Measurements from ENCODE around the gene PPP2R5C. TPM values are rescaled to one million over a fixed set of nuclear protein-coding genes. Genes with fewer than 3 reads are reported as not detected.

Gene PPP2R5C
- total and polyA plus RNA-seq, 2 donors (not counting 3 experiments of a cell fraction or from before 2014, with no cell fraction given) = 42.6 to 83.6 TPM

DNA sequence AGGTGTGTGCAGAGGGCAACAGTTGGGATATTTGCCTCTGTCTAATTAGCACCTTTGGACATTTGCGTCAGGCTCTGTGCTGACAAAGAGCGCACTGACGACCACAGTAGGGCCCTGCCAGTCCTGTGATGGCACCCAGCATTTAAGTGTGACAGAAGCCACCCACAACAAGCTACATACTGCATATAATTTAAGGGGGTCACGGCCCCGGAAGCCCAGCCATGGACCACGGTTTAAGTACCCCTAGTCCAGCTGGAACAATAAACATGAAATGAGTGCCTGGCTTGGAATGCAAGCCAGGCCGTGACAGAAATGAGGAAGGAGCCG is 186.0 kb downstream of the PPP2R5C start:
- CTCF ChIA-PET = interaction anchor here (0.9 to 3.9 kb wide), 5 partner anchors 14 to 240 kb away, joined by 3 to 23 read pairs (median 5); no protein-coding TSS in a partner anchor
- dilution Hi-C loops (cut with MboI; ENCODE audit: extremely low pct_ligation_motif_present, low sequenced_read_pairs) = no loop called here

More for the DNA sequence above, 186.0 kb downstream of the PPP2R5C start:
- H4K20me1 ChIP-seq (replicated peaks; ENCODE audit: control insufficient read depth, extremely low read depth, insufficient read depth, low read length) = no peaks in the 10 kb centered on the region
- intact Hi-C loops (cut with micrococcal nuclease) = loop anchor here (5.0 kb wide), 1 partner anchor 225 kb away; no protein-coding TSS in a partner anchor
- peaks cover 8 to 9% of the 10 kb centered on the region in 2 experiments for H3K27me3 ChIP-seq (ENCODE audit: control insufficient read depth in 2 of 2, insufficient read depth in 2 of 2, low read length in 2 of 2)
- TF ChIP-seq JUN (IDR thresholded peaks at IDR 0.05; ENCODE audit: borderline replicate concordance, insufficient read depth, insufficient read length, low read depth) (no peak), MYC (IDR thresholded peaks at IDR 0.05; ENCODE audit: low read depth, low read length) (no peak), GATA2 (IDR thresholded peaks at IDR 0.05; ENCODE audit: insufficient read depth, insufficient read length, low read depth, low read length) (no peak), POLR2AphosphoS5 (IDR thresholded peaks at IDR 0.05; ENCODE audit: insufficient read depth, low read depth, low read length) (no peak), EZH2 (IDR thresholded peaks at IDR 0.05; ENCODE audit: borderline replicate concordance, low read depth, low read length, severe bottlenecking) (no peak), FOS (IDR thresholded peaks at IDR 0.05; ENCODE audit: borderline replicate concordance, insufficient read depth, low read length) (no peak), POLR2A (IDR thresholded peaks at IDR 0.05; ENCODE audit: low read depth, low read length) (no peak)
- TF ChIP-seq, protein P1, sequence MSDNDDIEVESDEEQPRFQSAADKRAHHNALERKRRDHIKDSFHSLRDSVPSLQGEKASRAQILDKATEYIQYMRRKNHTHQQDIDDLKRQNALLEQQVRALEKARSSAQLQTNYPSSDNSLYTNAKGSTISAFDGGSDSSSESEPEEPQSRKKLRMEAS (IDR thresholded peaks at IDR 0.05; ENCODE audit: insufficient read depth, insufficient read length) = no peak
- TF ChIP-seq, protein P2, sequence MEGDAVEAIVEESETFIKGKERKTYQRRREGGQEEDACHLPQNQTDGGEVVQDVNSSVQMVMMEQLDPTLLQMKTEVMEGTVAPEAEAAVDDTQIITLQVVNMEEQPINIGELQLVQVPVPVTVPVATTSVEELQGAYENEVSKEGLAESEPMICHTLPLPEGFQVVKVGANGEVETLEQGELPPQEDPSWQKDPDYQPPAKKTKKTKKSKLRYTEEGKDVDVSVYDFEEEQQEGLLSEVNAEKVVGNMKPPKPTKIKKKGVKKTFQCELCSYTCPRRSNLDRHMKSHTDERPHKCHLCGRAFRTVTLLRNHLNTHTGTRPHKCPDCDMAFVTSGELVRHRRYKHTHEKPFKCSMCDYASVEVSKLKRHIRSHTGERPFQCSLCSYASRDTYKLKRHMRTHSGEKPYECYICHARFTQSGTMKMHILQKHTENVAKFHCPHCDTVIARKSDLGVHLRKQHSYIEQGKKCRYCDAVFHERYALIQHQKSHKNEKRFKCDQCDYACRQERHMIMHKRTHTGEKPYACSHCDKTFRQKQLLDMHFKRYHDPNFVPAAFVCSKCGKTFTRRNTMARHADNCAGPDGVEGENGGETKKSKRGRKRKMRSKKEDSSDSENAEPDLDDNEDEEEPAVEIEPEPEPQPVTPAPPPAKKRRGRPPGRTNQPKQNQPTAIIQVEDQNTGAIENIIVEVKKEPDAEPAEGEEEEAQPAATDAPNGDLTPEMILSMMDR (IDR thresholded peaks at IDR 0.05; ENCODE audit: extremely low read depth in 1 of 2, insufficient read depth in 1 of 2, low read depth in 1 of 2, low read length in 2 of 2) = no peak
- peaks cover 7% of the 10 kb centered on the region for H3K79me2 ChIP-seq (ENCODE audit: control insufficient read depth, insufficient read depth, low read length)
- H3K36me3 ChIP-seq (ENCODE audit: control insufficient read depth in 2 of 2, extremely low read depth in 1 of 2, insufficient read depth in 2 of 2, low read length in 2 of 2) = no peaks in the 10 kb centered on the region
- H3K9me1 ChIP-seq (replicated peaks; ENCODE audit: control insufficient read depth, extremely low read depth, insufficient read depth, low read length) = no peaks in the 10 kb centered on the region
- peak overlapping the region; percentile 34 to 74 (median 53) for H3K4me3 ChIP-seq (replicated peaks in 1 of 3; ENCODE audit: insufficient read depth in 1 of 3, low read depth in 1 of 3, low read length in 3 of 3)
- H3K4me1 ChIP-seq (ENCODE audit: control insufficient read depth, extremely low read depth, insufficient read depth, low read length) = peaks cover 10% of the 10 kb centered on the region
- peak overlapping the region; percentile 42 for H2AFZ ChIP-seq (ENCODE audit: low read depth, low read length)
- peak overlapping the region; percentile 80 for H3K27ac ChIP-seq (ENCODE audit: insufficient read depth, low read depth, low read length)
- H3K9ac ChIP-seq (replicated peaks; ENCODE audit: extremely low read depth, insufficient read depth, low read length) = peak overlapping the region; percentile 96
- BruUV-seq (replicated peaks) = TSS peak; percentile 98
- no peak for DNase-seq (ENCODE audit: low read depth, low spot score)
- POLR2A ChIA-PET = no interaction called here
- peak overlapping the region; percentile 86 for H3K4me2 ChIP-seq (ENCODE audit: insufficient read depth, low read length)
- no peaks in the 10 kb centered on the region for H3K9me3 ChIP-seq (replicated peaks; ENCODE audit: control insufficient read depth, insufficient read depth, low read length)
- peak; percentile 12 for FAIRE-seq
